AG09309 (cell line): ENCODE results near the gene TCEA3.

ENCODE experiments used
- DNase-seq: peaks from one replicate; pipeline ENCODE4 v3.0.0-alpha.2; 2010; ENCODE audit warnings: low read depth
- H3K4me3 ChIP-seq: 2 replicates; pipeline ENCODE4 v1.5.1; 2011; ENCODE audit warnings: mild to moderate bottlenecking, low read depth, low read length, moderate library complexity; ENCODE audit not compliant: control insufficient read depth
- CTCF ChIP-seq: IDR thresholded peaks from 2 replicates; pipeline ENCODE4 v1.5.1; 2011; ENCODE audit warnings: mild to moderate bottlenecking, low read depth, low read length, inconsistent platforms; ENCODE audit not compliant: insufficient read depth, control insufficient read depth; ENCODE audit errors: missing control alignments

Gene TCEA3

GRCh38 chr1:23431431-23431830, 6.9 kb upstream of the TCEA3 start:
- H3K4me3 ChIP-seq, result no peak overlapping the region
- DNase-seq, result no peak
- TF ChIP-seq CTCF, result no peak

GRCh38 chr1:23430803-23431202, 6.3 kb upstream of the TCEA3 start:
- DNase-seq, result no peak
- H3K4me3 ChIP-seq, result no peak overlapping the region
- no peak for TF ChIP-seq CTCF

- peak; percentile 46 for DNase-seq
- H3K4me3 ChIP-seq, result no peak overlapping the region
- no peak for TF ChIP-seq CTCF
Observed at GRCh38 chr1:23428136-23428905, 3.8 kb upstream of the TCEA3 start.

GRCh38 chr1:23427550-23427949, 3.0 kb upstream of the TCEA3 start:
- no peak for TF ChIP-seq CTCF
- DNase-seq, result no peak
- H3K4me3 ChIP-seq, result no peak overlapping the region

GRCh38 chr1:23426828-23427227, 2.3 kb upstream of the TCEA3 start:
- DNase-seq, result no peak
- H3K4me3 ChIP-seq, result no peak overlapping the region
- no peak for TF ChIP-seq CTCF

- TF ChIP-seq CTCF, result no peak
- no peak for DNase-seq
- H3K4me3 ChIP-seq, result peak overlapping the region; percentile 47
Observed at GRCh38 chr1:23425193-23425494, 596 bp upstream of the TCEA3 start.
